Measurements from ENCODE around the gene TAF1C. TPM values are rescaled to one million over a fixed set of nuclear protein-coding genes. Genes with fewer than 3 reads are reported as not detected.

TAF1C gene
- total and polyA plus RNA-seq, 2 experiments from 2014 or later = 37.2 to 57.4 TPM

- ATAC-seq (no peak), DNase-seq (ENCODE audit: low spot score) (no peak)
- no peaks in the 10 kb centered on the region for H3K36me3 Mint-ChIP-seq (ENCODE audit: low read depth)
- Histone ChIP-seq H3K4me2 (no peak overlapping the region), H3K36me3 (ENCODE audit: insufficient read depth) (no peaks in the 10 kb centered on the region), H3K79me2 (replicated peaks; ENCODE audit: insufficient read depth) (no peaks in the 10 kb centered on the region), H3K4me3 (no peak overlapping the region), H4K20me1 (replicated peaks; ENCODE audit: insufficient read depth) (no peaks in the 10 kb centered on the region), H3K27ac (ENCODE audit: low read depth) (no peak overlapping the region), H2AFZ (no peak overlapping the region), H3K4me1 (ENCODE audit: insufficient read depth) (no peaks in the 10 kb centered on the region), H3K27me3 (ENCODE audit: insufficient read depth) (no peaks in the 10 kb centered on the region), H3F3A (replicated peaks; ENCODE audit: low read depth) (no peaks in the 10 kb centered on the region), H3K9me2 (ENCODE audit: insufficient read depth) (no peaks in the 10 kb centered on the region)
- H3K27ac Mint-ChIP-seq = no peak overlapping the region
- H3K4me3 Mint-ChIP-seq = no peak overlapping the region
- H3K4me1 Mint-ChIP-seq = peaks cover 10% of the 10 kb centered on the region
- TF ChIP-seq, protein P1, sequence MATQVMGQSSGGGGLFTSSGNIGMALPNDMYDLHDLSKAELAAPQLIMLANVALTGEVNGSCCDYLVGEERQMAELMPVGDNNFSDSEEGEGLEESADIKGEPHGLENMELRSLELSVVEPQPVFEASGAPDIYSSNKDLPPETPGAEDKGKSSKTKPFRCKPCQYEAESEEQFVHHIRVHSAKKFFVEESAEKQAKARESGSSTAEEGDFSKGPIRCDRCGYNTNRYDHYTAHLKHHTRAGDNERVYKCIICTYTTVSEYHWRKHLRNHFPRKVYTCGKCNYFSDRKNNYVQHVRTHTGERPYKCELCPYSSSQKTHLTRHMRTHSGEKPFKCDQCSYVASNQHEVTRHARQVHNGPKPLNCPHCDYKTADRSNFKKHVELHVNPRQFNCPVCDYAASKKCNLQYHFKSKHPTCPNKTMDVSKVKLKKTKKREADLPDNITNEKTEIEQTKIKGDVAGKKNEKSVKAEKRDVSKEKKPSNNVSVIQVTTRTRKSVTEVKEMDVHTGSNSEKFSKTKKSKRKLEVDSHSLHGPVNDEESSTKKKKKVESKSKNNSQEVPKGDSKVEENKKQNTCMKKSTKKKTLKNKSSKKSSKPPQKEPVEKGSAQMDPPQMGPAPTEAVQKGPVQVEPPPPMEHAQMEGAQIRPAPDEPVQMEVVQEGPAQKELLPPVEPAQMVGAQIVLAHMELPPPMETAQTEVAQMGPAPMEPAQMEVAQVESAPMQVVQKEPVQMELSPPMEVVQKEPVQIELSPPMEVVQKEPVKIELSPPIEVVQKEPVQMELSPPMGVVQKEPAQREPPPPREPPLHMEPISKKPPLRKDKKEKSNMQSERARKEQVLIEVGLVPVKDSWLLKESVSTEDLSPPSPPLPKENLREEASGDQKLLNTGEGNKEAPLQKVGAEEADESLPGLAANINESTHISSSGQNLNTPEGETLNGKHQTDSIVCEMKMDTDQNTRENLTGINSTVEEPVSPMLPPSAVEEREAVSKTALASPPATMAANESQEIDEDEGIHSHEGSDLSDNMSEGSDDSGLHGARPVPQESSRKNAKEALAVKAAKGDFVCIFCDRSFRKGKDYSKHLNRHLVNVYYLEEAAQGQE (IDR thresholded peaks at IDR 0.05; ENCODE audit: unreplicated experiment) = no peak
- TF ChIP-seq ZNF331 (CRISPR knock-in tag; IDR thresholded peaks at IDR 0.05; ENCODE audit: low read depth) = no peak
- TF ChIP-seq STAT1 (IDR thresholded peaks at IDR 0.05; ENCODE audit: unreplicated experiment) = no peak
- TF ChIP-seq, protein P2, sequence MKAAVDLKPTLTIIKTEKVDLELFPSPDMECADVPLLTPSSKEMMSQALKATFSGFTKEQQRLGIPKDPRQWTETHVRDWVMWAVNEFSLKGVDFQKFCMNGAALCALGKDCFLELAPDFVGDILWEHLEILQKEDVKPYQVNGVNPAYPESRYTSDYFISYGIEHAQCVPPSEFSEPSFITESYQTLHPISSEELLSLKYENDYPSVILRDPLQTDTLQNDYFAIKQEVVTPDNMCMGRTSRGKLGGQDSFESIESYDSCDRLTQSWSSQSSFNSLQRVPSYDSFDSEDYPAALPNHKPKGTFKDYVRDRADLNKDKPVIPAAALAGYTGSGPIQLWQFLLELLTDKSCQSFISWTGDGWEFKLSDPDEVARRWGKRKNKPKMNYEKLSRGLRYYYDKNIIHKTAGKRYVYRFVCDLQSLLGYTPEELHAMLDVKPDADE (IDR thresholded peaks at IDR 0.05) = no peak
- TF ChIP-seq EZH2phosphoT487 (IDR thresholded peaks at IDR 0.05; ENCODE audit: unreplicated experiment) = no peak
- no peak for TF ChIP-seq NANOG (IDR thresholded peaks at IDR 0.05; ENCODE audit: borderline replicate concordance)
- no peak for TF ChIP-seq JUNB (IDR thresholded peaks at IDR 0.05; ENCODE audit: unreplicated experiment)
- TF ChIP-seq, protein P3, sequence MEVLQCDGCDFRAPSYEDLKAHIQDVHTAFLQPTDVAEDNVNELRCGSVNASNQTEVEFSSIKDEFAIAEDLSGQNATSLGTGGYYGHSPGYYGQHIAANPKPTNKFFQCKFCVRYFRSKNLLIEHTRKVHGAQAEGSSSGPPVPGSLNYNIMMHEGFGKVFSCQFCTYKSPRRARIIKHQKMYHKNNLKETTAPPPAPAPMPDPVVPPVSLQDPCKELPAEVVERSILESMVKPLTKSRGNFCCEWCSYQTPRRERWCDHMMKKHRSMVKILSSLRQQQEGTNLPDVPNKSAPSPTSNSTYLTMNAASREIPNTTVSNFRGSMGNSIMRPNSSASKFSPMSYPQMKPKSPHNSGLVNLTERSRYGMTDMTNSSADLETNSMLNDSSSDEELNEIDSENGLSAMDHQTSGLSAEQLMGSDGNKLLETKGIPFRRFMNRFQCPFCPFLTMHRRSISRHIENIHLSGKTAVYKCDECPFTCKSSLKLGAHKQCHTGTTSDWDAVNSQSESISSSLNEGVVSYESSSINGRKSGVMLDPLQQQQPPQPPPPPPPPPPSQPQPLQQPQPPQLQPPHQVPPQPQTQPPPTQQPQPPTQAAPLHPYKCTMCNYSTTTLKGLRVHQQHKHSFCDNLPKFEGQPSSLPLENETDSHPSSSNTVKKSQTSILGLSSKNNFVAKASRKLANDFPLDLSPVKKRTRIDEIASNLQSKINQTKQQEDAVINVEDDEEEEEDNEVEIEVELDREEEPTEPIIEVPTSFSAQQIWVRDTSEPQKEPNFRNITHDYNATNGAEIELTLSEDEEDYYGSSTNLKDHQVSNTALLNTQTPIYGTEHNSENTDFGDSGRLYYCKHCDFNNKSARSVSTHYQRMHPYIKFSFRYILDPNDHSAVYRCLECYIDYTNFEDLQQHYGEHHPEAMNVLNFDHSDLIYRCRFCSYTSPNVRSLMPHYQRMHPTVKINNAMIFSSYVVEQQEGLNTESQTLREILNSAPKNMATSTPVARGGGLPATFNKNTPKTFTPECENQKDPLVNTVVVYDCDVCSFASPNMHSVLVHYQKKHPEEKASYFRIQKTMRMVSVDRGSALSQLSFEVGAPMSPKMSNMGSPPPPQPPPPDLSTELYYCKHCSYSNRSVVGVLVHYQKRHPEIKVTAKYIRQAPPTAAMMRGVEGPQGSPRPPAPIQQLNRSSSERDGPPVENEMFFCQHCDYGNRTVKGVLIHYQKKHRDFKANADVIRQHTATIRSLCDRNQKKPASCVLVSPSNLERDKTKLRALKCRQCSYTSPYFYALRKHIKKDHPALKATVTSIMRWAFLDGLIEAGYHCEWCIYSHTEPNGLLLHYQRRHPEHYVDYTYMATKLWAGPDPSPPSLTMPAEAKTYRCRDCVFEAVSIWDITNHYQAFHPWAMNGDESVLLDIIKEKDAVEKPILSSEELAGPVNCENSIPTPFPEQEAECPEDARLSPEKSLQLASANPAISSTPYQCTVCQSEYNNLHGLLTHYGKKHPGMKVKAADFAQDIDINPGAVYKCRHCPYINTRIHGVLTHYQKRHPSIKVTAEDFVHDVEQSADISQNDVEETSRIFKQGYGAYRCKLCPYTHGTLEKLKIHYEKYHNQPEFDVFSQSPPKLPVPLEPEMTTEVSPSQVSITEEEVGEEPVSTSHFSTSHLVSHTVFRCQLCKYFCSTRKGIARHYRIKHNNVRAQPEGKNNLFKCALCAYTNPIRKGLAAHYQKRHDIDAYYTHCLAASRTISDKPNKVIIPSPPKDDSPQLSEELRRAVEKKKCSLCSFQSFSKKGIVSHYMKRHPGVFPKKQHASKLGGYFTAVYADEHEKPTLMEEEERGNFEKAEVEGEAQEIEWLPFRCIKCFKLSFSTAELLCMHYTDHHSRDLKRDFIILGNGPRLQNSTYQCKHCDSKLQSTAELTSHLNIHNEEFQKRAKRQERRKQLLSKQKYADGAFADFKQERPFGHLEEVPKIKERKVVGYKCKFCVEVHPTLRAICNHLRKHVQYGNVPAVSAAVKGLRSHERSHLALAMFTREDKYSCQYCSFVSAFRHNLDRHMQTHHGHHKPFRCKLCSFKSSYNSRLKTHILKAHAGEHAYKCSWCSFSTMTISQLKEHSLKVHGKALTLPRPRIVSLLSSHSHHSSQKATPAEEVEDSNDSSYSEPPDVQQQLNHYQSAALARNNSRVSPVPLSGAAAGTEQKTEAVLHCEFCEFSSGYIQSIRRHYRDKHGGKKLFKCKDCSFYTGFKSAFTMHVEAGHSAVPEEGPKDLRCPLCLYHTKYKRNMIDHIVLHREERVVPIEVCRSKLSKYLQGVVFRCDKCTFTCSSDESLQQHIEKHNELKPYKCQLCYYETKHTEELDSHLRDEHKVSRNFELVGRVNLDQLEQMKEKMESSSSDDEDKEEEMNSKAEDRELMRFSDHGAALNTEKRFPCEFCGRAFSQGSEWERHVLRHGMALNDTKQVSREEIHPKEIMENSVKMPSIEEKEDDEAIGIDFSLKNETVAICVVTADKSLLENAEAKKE (CRISPR knock-in tag; IDR thresholded peaks at IDR 0.05) = no peak
- TF ChIP-seq, protein P4, sequence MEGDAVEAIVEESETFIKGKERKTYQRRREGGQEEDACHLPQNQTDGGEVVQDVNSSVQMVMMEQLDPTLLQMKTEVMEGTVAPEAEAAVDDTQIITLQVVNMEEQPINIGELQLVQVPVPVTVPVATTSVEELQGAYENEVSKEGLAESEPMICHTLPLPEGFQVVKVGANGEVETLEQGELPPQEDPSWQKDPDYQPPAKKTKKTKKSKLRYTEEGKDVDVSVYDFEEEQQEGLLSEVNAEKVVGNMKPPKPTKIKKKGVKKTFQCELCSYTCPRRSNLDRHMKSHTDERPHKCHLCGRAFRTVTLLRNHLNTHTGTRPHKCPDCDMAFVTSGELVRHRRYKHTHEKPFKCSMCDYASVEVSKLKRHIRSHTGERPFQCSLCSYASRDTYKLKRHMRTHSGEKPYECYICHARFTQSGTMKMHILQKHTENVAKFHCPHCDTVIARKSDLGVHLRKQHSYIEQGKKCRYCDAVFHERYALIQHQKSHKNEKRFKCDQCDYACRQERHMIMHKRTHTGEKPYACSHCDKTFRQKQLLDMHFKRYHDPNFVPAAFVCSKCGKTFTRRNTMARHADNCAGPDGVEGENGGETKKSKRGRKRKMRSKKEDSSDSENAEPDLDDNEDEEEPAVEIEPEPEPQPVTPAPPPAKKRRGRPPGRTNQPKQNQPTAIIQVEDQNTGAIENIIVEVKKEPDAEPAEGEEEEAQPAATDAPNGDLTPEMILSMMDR (conservative IDR thresholded peaks at IDR 0.05; ENCODE audit: low read depth in 2 of 2) = no peak
- no peak for TF ChIP-seq POLR2AphosphoS5 (IDR thresholded peaks at IDR 0.05; ENCODE audit: low read depth)
- TF ChIP-seq CREB1 (CRISPR knock-in tag; IDR thresholded peaks at IDR 0.05; ENCODE audit: low read depth) = no peak
- peaks cover 21% of the 10 kb centered on the region for H3K27me3 Mint-ChIP-seq (ENCODE audit: insufficient read depth, low read depth, poor library complexity)
- no peaks in the 10 kb centered on the region; the same call in 2 of the 3 replicates for H3K9me3 Mint-ChIP-seq
These were observed 34.0 kb upstream of the TAF1C start for GRCh38 chr16:84220851-84221250.

Data from GM23338 (cell line).